DMS53 treated with DMSO at 0.1 percent for 48 hours (cell line): Measurements from ENCODE around the gene KCNH5.

Experiments
- DNase-seq: peaks from one replicate; lab custom pipeline; 2025; ENCODE audit not compliant: unreplicated experiment; lab: John Stamatoyannopoulos, UW

Gene KCNH5

GRCh38 chr14:62687818-62688217, 357.4 kb downstream of the KCNH5 start:
- no peak for DNase-seq

- no peak for DNase-seq
Observed at GRCh38 chr14:62684376-62684775, 360.9 kb downstream of the KCNH5 start.

- no peak for DNase-seq
Observed at GRCh38 chr14:62682208-62682607, 363.1 kb downstream of the KCNH5 start.

- DNase-seq: no peak
Observed at GRCh38 chr14:62674563-62675237, 370.6 kb downstream of the KCNH5 start.

- DNase-seq: no peak
Observed at GRCh38 chr14:62673014-62673755, 372.1 kb downstream of the KCNH5 start.

GRCh38 chr14:62670526-62670925, 374.7 kb downstream of the KCNH5 start:
- no peak for DNase-seq

- DNase-seq: no peak
Observed at GRCh38 chr14:62667421-62667914, 377.8 kb downstream of the KCNH5 start.

GRCh38 chr14:62665286-62665685, 380.0 kb downstream of the KCNH5 start:
- no peak for DNase-seq

- no peak for DNase-seq
Observed at GRCh38 chr14:62663456-62663821, 381.8 kb downstream of the KCNH5 start.

GRCh38 chr14:62662811-62663455, 382.3 kb downstream of the KCNH5 start:
- no peak for DNase-seq

- DNase-seq: no peak
Observed at GRCh38 chr14:62661818-62662217, 383.4 kb downstream of the KCNH5 start.

- DNase-seq: no peak
Observed at GRCh38 chr14:62658631-62659030, 386.6 kb downstream of the KCNH5 start.

- DNase-seq: no peak
Observed at GRCh38 chr14:62657376-62657775, 387.9 kb downstream of the KCNH5 start.

- DNase-seq: no peak
Observed at GRCh38 chr14:62655166-62655565, 390.1 kb downstream of the KCNH5 start.

GRCh38 chr14:62654641-62655040, 390.6 kb downstream of the KCNH5 start:
- DNase-seq: no peak
